ENCODE data around the gene APBB2. TPM values are rescaled to one million over a fixed set of nuclear protein-coding genes. Genes with fewer than 3 reads are reported as not detected.
"Not testable (repeated sequence)": the region's sequence is repeated elsewhere in the genome, so short reads cannot be mapped to it uniquely, and the experiment has no call there.

Gene APBB2
- total RNA-seq, 1 donor = 92.3 TPM

DNA sequence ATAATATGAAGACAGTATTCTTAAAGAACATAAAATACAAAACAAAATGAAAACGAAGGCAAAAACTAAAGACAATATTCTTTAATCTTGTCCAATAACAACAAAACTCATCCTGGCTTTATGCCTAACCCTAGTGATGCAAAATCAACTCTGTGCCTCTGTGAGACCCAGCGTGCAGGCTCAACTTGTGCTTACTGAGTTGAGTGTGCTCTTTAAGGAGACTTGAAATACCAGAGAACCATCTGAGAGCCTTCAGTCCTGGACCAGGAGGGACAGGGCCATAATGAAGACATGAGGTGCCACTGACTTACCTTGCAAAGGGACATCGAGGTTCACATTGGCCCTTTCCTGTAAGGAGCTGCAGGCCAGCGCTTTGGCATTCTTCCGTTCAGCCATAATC is 387.5 kb downstream of the APBB2 start:
- H4K20me1 ChIP-seq (ENCODE audit: insufficient read depth, low read length) = no peaks in the 10 kb centered on the region
- TF ChIP-seq, protein P1, sequence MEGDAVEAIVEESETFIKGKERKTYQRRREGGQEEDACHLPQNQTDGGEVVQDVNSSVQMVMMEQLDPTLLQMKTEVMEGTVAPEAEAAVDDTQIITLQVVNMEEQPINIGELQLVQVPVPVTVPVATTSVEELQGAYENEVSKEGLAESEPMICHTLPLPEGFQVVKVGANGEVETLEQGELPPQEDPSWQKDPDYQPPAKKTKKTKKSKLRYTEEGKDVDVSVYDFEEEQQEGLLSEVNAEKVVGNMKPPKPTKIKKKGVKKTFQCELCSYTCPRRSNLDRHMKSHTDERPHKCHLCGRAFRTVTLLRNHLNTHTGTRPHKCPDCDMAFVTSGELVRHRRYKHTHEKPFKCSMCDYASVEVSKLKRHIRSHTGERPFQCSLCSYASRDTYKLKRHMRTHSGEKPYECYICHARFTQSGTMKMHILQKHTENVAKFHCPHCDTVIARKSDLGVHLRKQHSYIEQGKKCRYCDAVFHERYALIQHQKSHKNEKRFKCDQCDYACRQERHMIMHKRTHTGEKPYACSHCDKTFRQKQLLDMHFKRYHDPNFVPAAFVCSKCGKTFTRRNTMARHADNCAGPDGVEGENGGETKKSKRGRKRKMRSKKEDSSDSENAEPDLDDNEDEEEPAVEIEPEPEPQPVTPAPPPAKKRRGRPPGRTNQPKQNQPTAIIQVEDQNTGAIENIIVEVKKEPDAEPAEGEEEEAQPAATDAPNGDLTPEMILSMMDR (IDR thresholded peaks at IDR 0.05; ENCODE audit: extremely low read depth, low read depth, low read length) = no peak
- H3K36me3 ChIP-seq (ENCODE audit: insufficient read depth, low read length) = peaks cover 62% of the 10 kb centered on the region

DNA sequence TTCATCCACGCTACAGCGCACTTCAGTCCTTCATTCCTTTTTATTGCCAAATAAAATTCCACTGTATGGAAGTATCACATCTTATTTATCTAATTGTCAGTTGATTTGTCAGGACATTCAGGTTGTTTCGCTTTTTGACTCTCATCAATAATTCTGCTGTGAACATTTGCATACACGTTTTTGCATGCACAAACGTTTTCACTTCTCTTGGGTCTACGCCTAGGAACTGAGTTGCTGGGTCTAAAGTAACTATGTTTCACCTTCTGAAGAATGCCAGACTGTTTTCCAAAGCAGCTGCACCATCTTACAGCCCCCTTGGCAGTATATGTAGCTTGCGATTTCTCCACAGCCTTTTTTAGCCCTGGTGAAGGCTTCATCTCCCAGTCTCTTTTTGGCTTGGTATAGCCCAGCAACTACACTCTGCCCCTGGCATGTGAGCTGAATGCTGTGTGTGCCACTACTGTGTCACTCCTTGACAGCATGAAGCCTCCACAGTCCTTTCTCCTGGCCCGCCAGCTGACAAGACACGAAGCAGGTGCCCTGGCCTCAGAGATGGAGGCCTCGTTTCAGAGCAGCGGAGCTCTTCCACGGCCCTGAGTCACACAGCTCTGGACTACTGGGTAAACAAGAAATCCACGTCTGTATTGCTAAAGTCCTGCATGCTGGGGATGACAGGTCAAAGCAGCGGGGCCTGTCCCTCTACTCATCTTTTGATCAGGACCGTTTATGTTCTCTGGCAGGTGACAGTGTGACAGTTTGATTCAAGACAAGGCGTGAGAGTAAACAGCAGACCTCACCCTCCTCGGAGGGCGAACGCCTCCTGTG is 389.1 kb downstream of the APBB2 start:
- H3K36me3 ChIP-seq (ENCODE audit: insufficient read depth, low read length) = peaks cover 67% of the 10 kb centered on the region
- H3K4me2 ChIP-seq (ENCODE audit: insufficient read depth, low read length) = no peak overlapping the region
- H3K27ac ChIP-seq (ENCODE audit: low read depth, low read length) = no peak overlapping the region
- H3K79me2 ChIP-seq (ENCODE audit: insufficient read depth, low read length) = no peaks in the 10 kb centered on the region
- no peaks in the 10 kb centered on the region for H3K9me3 ChIP-seq (ENCODE audit: low read depth, low read length)
- H3K27me3 ChIP-seq (ENCODE audit: insufficient read depth, low read length) = no peaks in the 10 kb centered on the region
- no peak overlapping the region for H3K4me3 ChIP-seq (ENCODE audit: insufficient read depth, low read length)
- no peak overlapping the region for H2AFZ ChIP-seq (ENCODE audit: low read length)
- TF ChIP-seq, protein P1 (IDR thresholded peaks at IDR 0.05; ENCODE audit: extremely low read depth, low read depth, low read length) = no peak
- no peaks in the 10 kb centered on the region for H3K4me1 ChIP-seq (ENCODE audit: insufficient read depth, low read length)
- H4K20me1 ChIP-seq (ENCODE audit: insufficient read depth, low read length) = no peaks in the 10 kb centered on the region
- DNase-seq (ENCODE audit: insufficient read length, low spot score, missing footprints) = no peak

More for the DNA sequence above, 387.5 kb downstream of the APBB2 start:
- no peak overlapping the region for H3K4me2 ChIP-seq (ENCODE audit: insufficient read depth, low read length)
- no peak overlapping the region for H2AFZ ChIP-seq (ENCODE audit: low read length)
- H3K4me3 ChIP-seq (ENCODE audit: insufficient read depth, low read length) = no peak overlapping the region
- H3K27ac ChIP-seq (ENCODE audit: low read depth, low read length) = no peak overlapping the region
- no peaks in the 10 kb centered on the region for H3K79me2 ChIP-seq (ENCODE audit: insufficient read depth, low read length)
- no peaks in the 10 kb centered on the region for H3K9me3 ChIP-seq (ENCODE audit: low read depth, low read length)
- no peaks in the 10 kb centered on the region for H3K4me1 ChIP-seq (ENCODE audit: insufficient read depth, low read length)
- no peaks in the 10 kb centered on the region for H3K27me3 ChIP-seq (ENCODE audit: insufficient read depth, low read length)
- no peak for DNase-seq (ENCODE audit: insufficient read length, low spot score, missing footprints)

DNA sequence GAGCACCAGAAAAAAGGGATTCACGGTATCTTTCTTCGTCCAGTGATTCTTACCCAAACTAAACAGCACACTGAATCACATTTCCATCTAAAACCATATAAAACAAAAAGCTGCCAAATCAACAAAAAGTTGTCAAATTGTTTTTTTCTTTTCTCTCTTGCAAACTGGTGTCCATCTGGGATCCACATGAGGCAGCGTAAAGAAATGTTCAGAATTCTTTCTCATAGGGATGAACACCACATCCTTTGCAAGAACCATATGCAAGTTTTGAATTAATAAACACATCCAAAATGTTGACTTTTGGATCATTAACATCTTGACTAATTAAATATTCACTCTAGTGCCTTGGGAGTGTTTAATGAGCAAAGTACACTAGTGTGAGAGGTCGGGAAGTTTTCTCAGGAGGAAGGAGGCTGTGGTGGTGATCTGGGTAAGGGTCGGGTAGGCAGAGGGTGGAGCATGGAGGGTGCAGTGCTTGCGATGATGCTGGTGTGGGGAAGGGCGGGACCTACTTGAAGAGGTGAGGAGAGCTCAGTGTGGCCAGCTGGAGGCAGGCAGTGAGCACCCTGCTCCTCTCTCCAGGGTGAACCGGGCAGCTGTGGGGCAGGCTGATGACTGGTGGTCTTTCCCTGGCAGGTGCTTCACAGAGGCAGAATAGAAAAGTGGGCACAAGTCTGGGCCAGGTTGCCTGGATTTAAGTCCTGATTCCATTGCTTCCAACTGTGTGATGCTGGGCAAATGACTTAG is 391.7 kb downstream of the APBB2 start:
- Histone ChIP-seq H3K36me3 (ENCODE audit: insufficient read depth, low read length) (peaks cover 57% of the 10 kb centered on the region), H3K27ac (ENCODE audit: low read depth, low read length) (no peak overlapping the region), H3K27me3 (ENCODE audit: insufficient read depth, low read length) (no peaks in the 10 kb centered on the region), H3K4me3 (ENCODE audit: insufficient read depth, low read length) (no peak overlapping the region), H3K4me1 (ENCODE audit: insufficient read depth, low read length) (no peaks in the 10 kb centered on the region), H2AFZ (ENCODE audit: low read length) (no peak overlapping the region), H4K20me1 (ENCODE audit: insufficient read depth, low read length) (no peaks in the 10 kb centered on the region), H3K4me2 (ENCODE audit: insufficient read depth, low read length) (no peak overlapping the region), H3K79me2 (ENCODE audit: insufficient read depth, low read length) (no peaks in the 10 kb centered on the region), H3K9me3 (ENCODE audit: low read depth, low read length) (no peaks in the 10 kb centered on the region)
- TF ChIP-seq, protein P1 (IDR thresholded peaks at IDR 0.05; ENCODE audit: extremely low read depth, low read depth, low read length) = no peak
- no peak for DNase-seq (ENCODE audit: insufficient read length, low spot score, missing footprints)

DNA sequence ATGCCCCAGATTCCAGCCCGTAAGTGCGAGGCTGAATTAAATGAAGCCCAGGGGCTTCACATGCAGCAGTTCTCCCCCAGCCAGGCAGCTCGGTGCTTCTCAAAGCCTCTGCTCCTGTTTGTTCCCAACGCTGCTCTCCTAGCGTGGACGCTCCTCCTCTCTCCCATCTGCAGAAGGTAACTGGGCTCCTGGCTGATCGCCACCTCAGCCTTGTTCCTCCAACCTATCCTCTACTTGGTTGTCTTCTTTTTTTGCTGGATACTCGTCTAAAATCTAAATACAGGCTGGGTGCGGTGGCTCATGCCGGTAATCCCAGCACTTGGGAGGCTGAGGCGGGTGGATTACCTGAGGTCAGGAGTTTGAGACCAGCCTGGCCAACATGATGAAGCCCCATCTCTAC is 394.2 kb downstream of the APBB2 start:
- Histone ChIP-seq H3K79me2 (ENCODE audit: insufficient read depth, low read length) (no peaks in the 10 kb centered on the region), H3K36me3 (ENCODE audit: insufficient read depth, low read length) (peaks cover 50% of the 10 kb centered on the region), H2AFZ (ENCODE audit: low read length) (no peak overlapping the region), H4K20me1 (ENCODE audit: insufficient read depth, low read length) (no peaks in the 10 kb centered on the region), H3K4me1 (ENCODE audit: insufficient read depth, low read length) (no peaks in the 10 kb centered on the region), H3K27ac (ENCODE audit: low read depth, low read length) (no peak overlapping the region), H3K27me3 (ENCODE audit: insufficient read depth, low read length) (no peaks in the 10 kb centered on the region), H3K9me3 (ENCODE audit: low read depth, low read length) (no peaks in the 10 kb centered on the region), H3K4me3 (ENCODE audit: insufficient read depth, low read length) (no peak overlapping the region), H3K4me2 (ENCODE audit: insufficient read depth, low read length) (no peak overlapping the region)
- DNase-seq (ENCODE audit: insufficient read length, low spot score, missing footprints) = no peak
- TF ChIP-seq, protein P1 (IDR thresholded peaks at IDR 0.05; ENCODE audit: extremely low read depth, low read depth, low read length) = no peak

DNA sequence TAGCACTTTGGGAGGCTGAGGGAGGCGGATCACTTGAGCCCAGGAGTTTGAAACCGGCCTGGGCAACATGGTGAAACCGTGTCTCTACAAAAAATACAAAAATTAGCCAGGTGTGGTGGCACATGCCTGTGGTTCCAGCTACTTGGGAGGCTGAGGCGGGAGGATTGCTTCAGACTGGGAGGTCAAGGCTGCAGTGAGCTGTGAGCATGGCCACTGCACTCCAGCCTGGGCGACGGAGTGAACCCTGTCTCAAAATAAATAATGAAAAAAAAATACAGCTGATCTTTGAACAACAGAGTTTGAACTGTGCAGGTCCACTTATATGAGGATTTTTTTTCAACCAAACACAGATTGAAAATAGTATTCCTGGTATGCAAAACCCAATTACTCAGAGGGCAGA is 397.2 kb downstream of the APBB2 start:
- H3K36me3 ChIP-seq (ENCODE audit: insufficient read depth, low read length) = peaks cover 47% of the 10 kb centered on the region
- H3K27me3 ChIP-seq (ENCODE audit: insufficient read depth, low read length); DNase-seq (ENCODE audit: insufficient read length, low spot score, missing footprints): not testable (repeated sequence)

More for the DNA sequence above, 397.2 kb downstream of the APBB2 start:
- not testable (repeated sequence) for H3K9me3 ChIP-seq (ENCODE audit: low read depth, low read length); H3K79me2 ChIP-seq (ENCODE audit: insufficient read depth, low read length); H3K4me2 ChIP-seq (ENCODE audit: insufficient read depth, low read length); H2AFZ ChIP-seq (ENCODE audit: low read length); H4K20me1 ChIP-seq (ENCODE audit: insufficient read depth, low read length); H3K4me3 ChIP-seq (ENCODE audit: insufficient read depth, low read length); H3K27ac ChIP-seq (ENCODE audit: low read depth, low read length); H3K4me1 ChIP-seq (ENCODE audit: insufficient read depth, low read length)

Data from osteoblast (primary cell).